Kidney (tissue), 14 donors: ENCODE results near the gene MLPH. TPM values are rescaled to one million over a fixed set of nuclear protein-coding genes. Genes with fewer than 3 reads are reported as not detected.

ENCODE experiments used
- DNase-seq, 5 donors: peaks; one replicate each; pipeline ENCODE4 v3.0.0-alpha.2; 2013 to 2020
- FAIRE-seq: peaks from 2 replicates; lab custom pipeline; 2012; peaks lifted over from hg19 to GRCh38; lab: Jason Lieb, UNC
- H3K27ac ChIP-seq, 2 donors: one replicate each; pipeline ENCODE4 v1.7.0; 2013; ENCODE audit warnings: low read depth in 2 of 2, low read length in 2 of 2, inconsistent platforms in 1 of 2
- H3K27me3 ChIP-seq: one replicate; pipeline ENCODE4 v1.7.1; 2013; ENCODE audit warnings: low read length, inconsistent platforms; ENCODE audit not compliant: control insufficient read depth, insufficient read depth
- H3K36me3 ChIP-seq, 3 donors: one replicate each; pipeline versions ENCODE4 v1.7.0 to v1.7.1; 2013; ENCODE audit warnings: low read length in 3 of 3, control low read depth in 1 of 3, inconsistent platforms in 1 of 3; ENCODE audit not compliant: insufficient read depth in 3 of 3, control insufficient read depth in 2 of 3
- H3K4me1 ChIP-seq, 3 donors: one replicate each; pipeline versions ENCODE4 v1.7.0 to v1.7.1; 2013; ENCODE audit warnings: low read length in 3 of 3, inconsistent platforms in 1 of 3, low read depth in 1 of 3; ENCODE audit not compliant: control insufficient read depth in 2 of 3, insufficient read depth in 2 of 3
- H3K4me3 ChIP-seq, 3 donors: one replicate each; pipeline versions ENCODE4 v1.7.0 to v1.8.1; 2013; ENCODE audit warnings: low read length in 3 of 3, control low read depth in 1 of 3, inconsistent platforms in 1 of 3
- H3K9ac ChIP-seq, 3 donors: one replicate each; pipeline versions ENCODE4 v1.7.0 to v1.7.1; 2013; ENCODE audit warnings: low read length in 3 of 3, control low read depth in 1 of 3, inconsistent platforms in 1 of 3
- H3K9me3 ChIP-seq, 3 donors: one replicate each; pipeline versions ENCODE4 v1.7.0 to v1.7.1; 2013; ENCODE audit warnings: low read length in 3 of 3, control low read depth in 1 of 3, inconsistent platforms in 1 of 3; ENCODE audit not compliant: control insufficient read depth in 2 of 3, insufficient read depth in 1 of 3
- CTCF ChIP-seq: IDR thresholded peaks from 3 replicates; pipeline ENCODE4 v1.5.1; 2012; ENCODE audit warnings: mild to moderate bottlenecking, moderate library complexity, borderline replicate concordance; ENCODE audit not compliant: insufficient read depth; ENCODE audit errors: extremely low read depth
- intact Hi-C: fragments of 100-400 bp; cut with DNase I; formaldehyde crosslinking; loops from one replicate; pipeline ENCODE4 v1.11.1; 2022
- polyA plus RNA-seq: library from polyadenylated mRNA; stranded (reverse); fragments of 350-450 nt; fragmentation: Illumina TruSeq; extraction: RNeasy Lipid Tissue Mini Kit (QIAGEN cat#74804); gene quantifications from one replicate; pipeline ENCODE4 v1.2.3, GENCODE V29; 2014; ENCODE audit warnings: low read depth, low replicate concordance; ENCODE audit not compliant: insufficient read depth
- total RNA-seq: library from RNA; stranded (reverse); fragmentation: NEBNext Ultra II Directional; extraction: Animal tissue kit (Norgen Biotek cat#: 25700); gene quantifications from one replicate; pipeline ENCODE4 v1.2.1, GENCODE V29; 2021
- donor health status: control.
- donor health status: control.
- donor health status: control.
- donor health status: control.
- donor health status: control.
- donor health status: DM: yes; HTN: yes; CAD: no.
- donor health status: Normal renal cell carcinoma (clear cell type).

MLPH gene
- total and polyA plus RNA-seq, 2 donors from 2014 or later = 4.6 to 9.6 TPM

GRCh38 chr2:237475704-237476141, 11.3 kb upstream of the MLPH start:
- Histone ChIP-seq H3K27ac (no peak overlapping the region), H3K36me3 (no peaks in the 10 kb centered on the region), H3K27me3 (no peaks in the 10 kb centered on the region), H3K9me3 (no peaks in the 10 kb centered on the region), H3K4me1 (peaks cover 0 to 5% (median 4%) of the 10 kb centered on the region in 3 donors), H3K4me3 (peak overlapping the region; percentile 44 to 72 (median 72)), H3K9ac (peak overlapping the region in 2 of 3 donors; percentile 9 to 56)
- TF ChIP-seq CTCF = no peak
- DNase-seq (no peak), FAIRE-seq (no peak)
- intact Hi-C loops = no loop called here

- intact Hi-C loops = no loop called here
- Histone ChIP-seq H3K9ac (no peak overlapping the region), H3K27me3 (no peaks in the 10 kb centered on the region), H3K4me3 (no peak overlapping the region), H3K9me3 (no peaks in the 10 kb centered on the region), H3K27ac (no peak overlapping the region), H3K4me1 (peaks cover 0 to 11% (median 8%) of the 10 kb centered on the region in 3 donors), H3K36me3 (no peaks in the 10 kb centered on the region)
- DNase-seq (no peak), FAIRE-seq (no peak)
- no peak for TF ChIP-seq CTCF
These were observed 9.0 kb upstream of the MLPH start for GRCh38 chr2:237478095-237478494.

- H3K9ac ChIP-seq = no peak overlapping the region
- no peak overlapping the region for H3K27ac ChIP-seq
- H3K4me1 ChIP-seq = peaks cover 0 to 11% (median 8%) of the 10 kb centered on the region in 3 donors
- TF ChIP-seq CTCF = no peak
- H3K36me3 ChIP-seq = no peaks in the 10 kb centered on the region
- no peak for DNase-seq
- no peaks in the 10 kb centered on the region for H3K27me3 ChIP-seq
- H3K4me3 ChIP-seq = no peak overlapping the region
- intact Hi-C loops = no loop called here
- no peaks in the 10 kb centered on the region for H3K9me3 ChIP-seq
- FAIRE-seq = no peak
These were observed 8.1 kb upstream of the MLPH start for GRCh38 chr2:237478979-237479378.

- H3K9me3 ChIP-seq = no peaks in the 10 kb centered on the region
- H3K4me3 ChIP-seq = no peak overlapping the region
- no peaks in the 10 kb centered on the region for H3K27me3 ChIP-seq
- DNase-seq = no peak
- peaks cover 0 to 11% (median 8%) of the 10 kb centered on the region in 3 donors for H3K4me1 ChIP-seq
- no peak for TF ChIP-seq CTCF
- H3K27ac ChIP-seq = no peak overlapping the region
- FAIRE-seq = no peak
- H3K36me3 ChIP-seq = no peaks in the 10 kb centered on the region
- no peak overlapping the region for H3K9ac ChIP-seq
- intact Hi-C loops = no loop called here
These were observed 7.3 kb upstream of the MLPH start for GRCh38 chr2:237479747-237480146.
